Ovary (tissue), 9 donors: ENCODE data around the gene KIF3B. TPM values are rescaled to one million over a fixed set of nuclear protein-coding genes. Genes with fewer than 3 reads are reported as not detected.

Source experiments
- DNase-seq, 5 donors: peaks; one replicate each; pipeline ENCODE4 v3.0.0-alpha.2; 2019 to 2020
- H3K27ac ChIP-seq, 2 donors: fragments of 200-600 bp; one replicate each; pipeline versions ENCODE4 v1.5.1 to v1.8.0; 2019 to 2022
- H3K27me3 ChIP-seq: fragments of 200-600 bp; one replicate; pipeline ENCODE4 v1.8.0; 2022
- H3K36me3 ChIP-seq: fragments of 200-600 bp; sonication (generic); one replicate; pipeline ENCODE4 v1.5.1; 2019
- H3K4me1 ChIP-seq: one replicate; pipeline ENCODE4 v1.8.1; 2013; ENCODE audit warnings: mild to moderate bottlenecking, moderate library complexity; ENCODE audit not compliant: insufficient read depth
- H3K4me3 ChIP-seq: fragments of 200-600 bp; sonication (generic); one replicate; pipeline ENCODE4 v1.5.1; 2017
- H3K9me3 ChIP-seq, 2 donors: fragments of 200-600 bp in 1 of 2; sonication (generic) in 1 of 2; one replicate each; pipeline versions ENCODE4 v1.5.1 to v1.8.1; 2013 to 2019; ENCODE audit warnings: mild to moderate bottlenecking in 1 of 2, moderate library complexity in 1 of 2
- CTCF ChIP-seq, 3 donors: fragments of 450-650 bp in 2 of 3; fragments of 200-600 bp in 1 of 3; IDR thresholded peaks; one replicate each; pipeline versions ENCODE4 v1.5.1 to v1.8.0; 2016 to 2022; ENCODE audit warnings: antibody characterized with exemption in 3 of 3, mild to moderate bottlenecking in 1 of 3
- EP300 ChIP-seq: sonication (generic); formaldehyde crosslinking; IDR thresholded peaks from one replicate; pipeline ENCODE4 v1.6.1; 2017; ENCODE audit warnings: antibody characterized with exemption
- POLR2A ChIP-seq: fragments of 450-650 bp; IDR thresholded peaks from one replicate; pipeline ENCODE4 v1.6.1; 2017; ENCODE audit warnings: antibody characterized with exemption, mild to moderate bottlenecking, moderate library complexity
- WGBS, 3 donors: extraction: QIAGEN DNeasy Blood & Tissue Kit in 1 of 3; methylation state at CpG; one replicate each; pipeline versions ENCODE4 v1.1.5 to v1.1.7; 2013 to 2017; 5-methylcytosine and 5-hydroxymethylcytosine counted together
- intact Hi-C, 4 donors: fragments of 100-400 bp; cut with DNase I; formaldehyde crosslinking; loops; one replicate each; pipeline versions ENCODE4 v1.11.0 to v1.15.1; 2022 to 2023
- polyA plus RNA-seq, 2 donors: library from polyadenylated mRNA; stranded (reverse); fragments of 200-250 nt in 1 of 2; fragments of 350-450 nt in 1 of 2; fragmentation: Illumina TruSeq in 1 of 2; extraction: RNeasy Lipid Tissue Mini Kit (QIAGEN cat#74804) in 1 of 2; gene quantifications; one replicate each; pipeline ENCODE4 v1.2.3, GENCODE V29; 2013 to 2014
- total RNA-seq, 7 donors: library from RNA; depleted of rRNA in 2 of 7; stranded (reverse); fragments of >200 nt in 2 of 7; fragmentation: NEBNext Ultra II Directional in 3 of 7; extraction: Animal tissue kit (Norgen Biotek cat#: 25700) in 3 of 7; gene quantifications; one replicate each; pipeline versions ENCODE4 v1.1.0 to v1.2.4, GENCODE V29; 2016 to 2023
- donor health status: DM: no; HTN: no; CAD: no; lungs with moderate emphysema.
- donor health status: DM: no; HTN: no; CAD: no.
- donor health status: Bipolar disorder and iron deficiency.
- donor health status: DM: yes; HTN: yes; CAD: no.
- donor health status: DM: no; HTN: no; CAD: no.
- donor health status: DM: yes; HTN: yes; CAD: no.

Gene KIF3B
- total and polyA plus RNA-seq, 9 donors: 10.6 to 29.8 (median 23.7) TPM

DNA sequence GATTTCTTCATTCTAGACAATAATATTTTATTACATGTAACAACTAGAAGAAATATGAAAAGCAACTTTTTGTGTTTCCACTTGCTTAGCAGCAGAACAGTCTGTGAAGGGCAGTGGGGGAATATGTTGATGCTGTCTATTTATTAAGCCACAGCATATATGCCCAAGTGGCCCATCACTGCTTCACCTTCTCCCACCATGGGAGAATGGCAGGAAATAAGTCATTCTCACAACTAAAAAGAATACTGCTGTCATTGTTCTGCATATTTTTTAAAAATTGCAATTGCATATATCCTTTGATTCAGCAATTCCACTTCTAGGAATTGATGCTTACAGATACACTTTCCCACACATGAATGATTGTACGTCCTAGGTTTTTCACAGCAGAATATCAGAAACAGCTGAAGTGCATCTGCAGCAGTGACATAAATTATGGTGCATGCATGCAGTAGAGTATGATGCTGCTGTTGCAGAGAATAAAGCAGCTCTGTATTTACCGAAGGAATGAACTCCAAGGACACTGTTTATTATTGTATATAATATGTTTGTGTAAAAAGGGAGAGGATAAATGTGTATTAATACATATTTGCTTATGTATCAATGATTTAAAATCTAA lies 26.8 kb downstream of the KIF3B start:
- WGBS, 3 donors: 55 to 62% (median 56%) methylated on average over 2 of the region's 2 CpGs
- no peak overlapping the region for H3K27ac ChIP-seq
- no peak for DNase-seq
- no peaks in the 10 kb centered on the region for H3K9me3 ChIP-seq
- H3K4me3 ChIP-seq: no peak overlapping the region
- no peaks in the 10 kb centered on the region for H3K4me1 ChIP-seq
- H3K27me3 ChIP-seq: no peaks in the 10 kb centered on the region
- TF ChIP-seq CTCF (IDR thresholded peaks at IDR 0.05) (no peak), POLR2A (no peak), EP300 (no peak)
- intact Hi-C loops: no loop called here
- H3K36me3 ChIP-seq: no peaks in the 10 kb centered on the region

- WGBS, 3 donors: 55 to 89% (median 82%) methylated on average over 2 to 3 of the region's 3 CpGs
- H3K36me3 ChIP-seq: no peaks in the 10 kb centered on the region
- no peaks in the 10 kb centered on the region for H3K27me3 ChIP-seq
- H3K9me3 ChIP-seq: no peaks in the 10 kb centered on the region
- intact Hi-C loops: no loop called here
- no peak for DNase-seq
- H3K4me3 ChIP-seq: no peak overlapping the region
- no peaks in the 10 kb centered on the region for H3K4me1 ChIP-seq
- H3K27ac ChIP-seq: no peak overlapping the region
- TF ChIP-seq EP300 (no peak), CTCF (IDR thresholded peaks at IDR 0.05) (no peak), POLR2A (no peak)
Observed at GRCh38 chr20:32312718-32313424, 35.4 kb downstream of the KIF3B start.

DNA sequence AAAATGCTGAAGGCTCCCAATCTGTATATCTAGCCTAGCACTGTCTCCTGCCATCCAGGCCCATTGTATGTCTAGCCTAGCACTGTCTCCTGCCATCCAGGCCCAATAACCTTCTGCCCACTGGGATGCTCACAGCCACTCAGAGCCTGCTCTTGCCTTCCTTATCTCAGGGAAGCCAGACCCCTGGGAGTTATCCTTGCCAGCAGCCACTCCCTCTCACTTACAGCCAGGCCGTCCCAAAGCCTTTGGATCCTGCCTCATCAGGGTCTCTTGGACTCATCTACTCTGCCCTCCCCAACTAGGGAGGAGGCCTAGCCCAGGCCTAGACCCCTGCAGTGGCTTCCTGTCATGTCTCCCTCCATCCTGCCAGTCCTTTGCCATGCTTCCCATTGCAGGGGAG lies 37.3 kb downstream of the KIF3B start:
- Histone ChIP-seq H3K27me3 (no peaks in the 10 kb centered on the region), H3K4me3 (no peak overlapping the region), H3K27ac (no peak overlapping the region), H3K36me3 (no peaks in the 10 kb centered on the region), H3K4me1 (no peaks in the 10 kb centered on the region), H3K9me3 (no peaks in the 10 kb centered on the region)
- intact Hi-C loops: no loop called here
- WGBS, 3 donors: 48 to 76% (median 53%) methylated on average over 1 of the region's 1 CpG
- DNase-seq: no peak
- no peak for TF ChIP-seq CTCF (IDR thresholded peaks at IDR 0.05)
- TF ChIP-seq POLR2A: no peak

GRCh38 chr20:32315399-32315798 lies 37.9 kb downstream of the KIF3B start:
- Histone ChIP-seq H3K36me3 (no peaks in the 10 kb centered on the region), H3K27ac (no peak overlapping the region), H3K4me3 (no peak overlapping the region), H3K9me3 (no peaks in the 10 kb centered on the region), H3K4me1 (no peaks in the 10 kb centered on the region), H3K27me3 (no peaks in the 10 kb centered on the region)
- 92 to 96% (median 96%) methylated on average over 3 of the region's 3 CpGs for WGBS, 3 donors
- DNase-seq: no peak
- intact Hi-C loops: no loop called here
- TF ChIP-seq EP300 (no peak), POLR2A (no peak), CTCF (IDR thresholded peaks at IDR 0.05) (no peak)
